ENCODE data around the gene DHX8.

DHX8 gene

DNA sequence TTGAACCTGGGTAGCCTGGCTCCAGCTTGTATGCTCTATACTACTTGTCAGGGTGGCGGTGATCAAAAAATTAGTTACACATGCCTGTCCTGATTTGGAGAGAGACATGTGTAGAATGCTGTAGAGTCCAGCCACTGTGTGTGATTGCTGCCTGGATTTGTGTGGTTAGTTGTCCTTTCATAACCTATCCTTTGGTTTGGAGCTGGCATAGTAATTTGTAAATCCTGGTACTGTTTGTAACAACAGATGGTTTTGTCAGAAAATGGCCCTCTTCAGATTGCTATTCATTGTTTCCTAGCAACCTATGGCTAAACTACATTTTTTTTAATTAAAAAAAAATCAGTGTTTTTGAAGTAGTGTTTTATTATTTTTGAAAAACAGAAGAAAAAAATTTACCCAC lies 31.9 kb downstream of the DHX8 start:
- H3K27ac ChIP-seq (ENCODE audit: low read depth, low read length): no peak overlapping the region
- no peak overlapping the region for H3K4me3 ChIP-seq (ENCODE audit: insufficient read depth, low read length, poor library complexity, severe bottlenecking)
- H3K79me2 ChIP-seq (ENCODE audit: insufficient read depth, low read length): no peaks in the 10 kb centered on the region
- no peak overlapping the region for H2AFZ ChIP-seq (ENCODE audit: low read depth, low read length, severe bottlenecking)
- no peak overlapping the region for H3K9ac ChIP-seq (ENCODE audit: low read length)
- no peaks in the 10 kb centered on the region for H3K9me3 ChIP-seq (ENCODE audit: insufficient read depth, low read length)
- H3K27me3 ChIP-seq (ENCODE audit: low read length): no peaks in the 10 kb centered on the region
- TF ChIP-seq EZH2phosphoT487 (conservative IDR thresholded peaks at IDR 0.05; ENCODE audit: low read length): no peak
- TF ChIP-seq, protein P1, sequence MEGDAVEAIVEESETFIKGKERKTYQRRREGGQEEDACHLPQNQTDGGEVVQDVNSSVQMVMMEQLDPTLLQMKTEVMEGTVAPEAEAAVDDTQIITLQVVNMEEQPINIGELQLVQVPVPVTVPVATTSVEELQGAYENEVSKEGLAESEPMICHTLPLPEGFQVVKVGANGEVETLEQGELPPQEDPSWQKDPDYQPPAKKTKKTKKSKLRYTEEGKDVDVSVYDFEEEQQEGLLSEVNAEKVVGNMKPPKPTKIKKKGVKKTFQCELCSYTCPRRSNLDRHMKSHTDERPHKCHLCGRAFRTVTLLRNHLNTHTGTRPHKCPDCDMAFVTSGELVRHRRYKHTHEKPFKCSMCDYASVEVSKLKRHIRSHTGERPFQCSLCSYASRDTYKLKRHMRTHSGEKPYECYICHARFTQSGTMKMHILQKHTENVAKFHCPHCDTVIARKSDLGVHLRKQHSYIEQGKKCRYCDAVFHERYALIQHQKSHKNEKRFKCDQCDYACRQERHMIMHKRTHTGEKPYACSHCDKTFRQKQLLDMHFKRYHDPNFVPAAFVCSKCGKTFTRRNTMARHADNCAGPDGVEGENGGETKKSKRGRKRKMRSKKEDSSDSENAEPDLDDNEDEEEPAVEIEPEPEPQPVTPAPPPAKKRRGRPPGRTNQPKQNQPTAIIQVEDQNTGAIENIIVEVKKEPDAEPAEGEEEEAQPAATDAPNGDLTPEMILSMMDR (IDR thresholded peaks at IDR 0.05; ENCODE audit: insufficient read depth, low read length, poor library complexity, severe bottlenecking): no peak
- peaks cover 15% of the 10 kb centered on the region; the same call in 1 of the 2 replicates for H3K36me3 ChIP-seq (ENCODE audit: low read length)
- no peak overlapping the region for H3K4me2 ChIP-seq (ENCODE audit: low read depth, low read length, poor library complexity, severe bottlenecking)
- no peaks in the 10 kb centered on the region for H3F3A ChIP-seq (ENCODE audit: insufficient read depth)
- H3K9me2 ChIP-seq (replicated peaks; ENCODE audit: insufficient read depth, low read length): no peaks in the 10 kb centered on the region
- no peaks in the 10 kb centered on the region for H4K20me1 ChIP-seq (ENCODE audit: low read depth, low read length)

DNA sequence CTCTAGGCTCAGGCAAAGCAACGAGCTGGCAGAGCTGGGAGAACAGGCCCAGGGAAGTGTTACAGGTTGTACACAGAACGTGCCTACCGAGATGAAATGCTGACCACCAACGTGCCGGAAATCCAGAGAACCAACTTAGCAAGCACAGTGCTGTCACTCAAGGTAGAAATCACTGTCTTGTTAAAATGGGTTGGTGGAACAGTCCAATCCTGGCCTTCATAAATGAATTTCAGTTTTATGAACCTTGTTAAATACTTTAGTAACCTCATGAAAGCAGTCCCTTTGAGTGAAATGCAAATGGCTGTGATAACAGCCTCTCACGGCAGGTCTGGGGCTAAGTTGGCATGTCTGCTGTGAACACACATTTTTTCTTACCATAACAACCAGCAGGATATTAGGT lies 33.4 kb downstream of the DHX8 start:
- Histone ChIP-seq H4K20me1 (ENCODE audit: low read depth, low read length) (no peaks in the 10 kb centered on the region), H3K27ac (ENCODE audit: low read depth, low read length) (no peak overlapping the region), H3K36me3 (ENCODE audit: low read length) (peaks cover 21% of the 10 kb centered on the region)

DNA sequence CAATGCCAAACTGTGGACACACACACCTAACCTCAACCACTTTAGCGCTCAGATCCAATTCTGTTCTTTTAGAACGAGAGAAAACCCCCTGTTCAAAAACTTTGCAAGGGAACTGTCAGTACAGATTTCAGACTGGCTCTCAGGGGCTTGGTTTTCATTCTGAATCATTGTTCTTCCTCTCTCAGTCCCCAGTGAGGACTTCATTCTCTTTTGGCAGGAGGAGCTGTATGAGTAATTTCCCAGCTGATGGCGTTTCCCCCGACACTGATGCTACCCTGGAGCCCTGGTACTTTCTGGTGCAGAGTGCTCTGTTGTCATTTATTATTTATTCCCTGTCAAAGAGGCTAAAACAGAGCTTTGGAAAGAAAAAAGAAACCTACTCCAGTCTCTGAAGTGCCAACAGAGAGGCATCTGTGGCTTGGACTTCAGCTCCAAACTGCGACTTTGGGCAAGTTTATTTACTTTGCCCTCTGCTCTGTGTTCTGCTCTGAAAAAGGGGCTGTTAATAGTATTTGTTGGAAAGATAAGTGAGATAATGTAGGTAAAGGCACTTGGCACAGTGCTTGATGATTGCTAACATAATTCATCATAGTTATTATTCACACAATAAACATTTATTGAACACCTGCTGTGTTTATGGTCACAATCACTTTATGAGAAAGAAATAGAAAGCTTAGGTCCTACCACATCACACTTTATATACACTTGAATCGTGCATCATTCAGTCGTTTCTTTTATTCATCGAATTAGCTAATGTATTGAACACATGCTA lies 34.0 kb downstream of the DHX8 start:
- Histone ChIP-seq H3F3A (ENCODE audit: insufficient read depth) (no peaks in the 10 kb centered on the region), H3K9me2 (replicated peaks; ENCODE audit: insufficient read depth, low read length) (no peaks in the 10 kb centered on the region), H3K27me3 (ENCODE audit: low read length) (no peaks in the 10 kb centered on the region), H3K4me3 (ENCODE audit: insufficient read depth, low read length, poor library complexity, severe bottlenecking) (no peak overlapping the region), H2AFZ (ENCODE audit: low read depth, low read length, severe bottlenecking) (no peak overlapping the region), H3K79me2 (ENCODE audit: insufficient read depth, low read length) (no peaks in the 10 kb centered on the region), H3K36me3 (ENCODE audit: low read length) (peaks cover 21% of the 10 kb centered on the region), H3K9ac (ENCODE audit: low read length) (no peak overlapping the region), H3K27ac (ENCODE audit: low read depth, low read length) (no peak overlapping the region), H3K4me2 (ENCODE audit: low read depth, low read length, poor library complexity, severe bottlenecking) (no peak overlapping the region), H3K9me3 (ENCODE audit: insufficient read depth, low read length) (no peaks in the 10 kb centered on the region), H4K20me1 (ENCODE audit: low read depth, low read length) (no peaks in the 10 kb centered on the region)
- TF ChIP-seq EZH2phosphoT487 (conservative IDR thresholded peaks at IDR 0.05; ENCODE audit: low read length): no peak
- TF ChIP-seq, protein P1 (IDR thresholded peaks at IDR 0.05; ENCODE audit: insufficient read depth, low read length, poor library complexity, severe bottlenecking): no peak

More for the DNA sequence above, 33.4 kb downstream of the DHX8 start:
- Histone ChIP-seq H3K9me3 (ENCODE audit: insufficient read depth, low read length) (no peaks in the 10 kb centered on the region), H3F3A (ENCODE audit: insufficient read depth) (no peaks in the 10 kb centered on the region), H3K9ac (ENCODE audit: low read length) (no peak overlapping the region), H3K79me2 (ENCODE audit: insufficient read depth, low read length) (no peaks in the 10 kb centered on the region), H3K9me2 (replicated peaks; ENCODE audit: insufficient read depth, low read length) (no peaks in the 10 kb centered on the region), H3K27me3 (ENCODE audit: low read length) (no peaks in the 10 kb centered on the region), H3K4me3 (ENCODE audit: insufficient read depth, low read length, poor library complexity, severe bottlenecking) (no peak overlapping the region), H3K4me2 (ENCODE audit: low read depth, low read length, poor library complexity, severe bottlenecking) (no peak overlapping the region), H2AFZ (ENCODE audit: low read depth, low read length, severe bottlenecking) (no peak overlapping the region)
- TF ChIP-seq, protein P1 (IDR thresholded peaks at IDR 0.05; ENCODE audit: insufficient read depth, low read length, poor library complexity, severe bottlenecking): no peak
- TF ChIP-seq EZH2phosphoT487 (conservative IDR thresholded peaks at IDR 0.05; ENCODE audit: low read length): no peak
